ENCODE data around the gene AR. TPM values are rescaled to one million over a fixed set of nuclear protein-coding genes. Genes with fewer than 3 reads are reported as not detected.

The AR gene
- total RNA-seq, 2 donors from 2014 or later, result 2.9 to 8.2 TPM

DNA sequence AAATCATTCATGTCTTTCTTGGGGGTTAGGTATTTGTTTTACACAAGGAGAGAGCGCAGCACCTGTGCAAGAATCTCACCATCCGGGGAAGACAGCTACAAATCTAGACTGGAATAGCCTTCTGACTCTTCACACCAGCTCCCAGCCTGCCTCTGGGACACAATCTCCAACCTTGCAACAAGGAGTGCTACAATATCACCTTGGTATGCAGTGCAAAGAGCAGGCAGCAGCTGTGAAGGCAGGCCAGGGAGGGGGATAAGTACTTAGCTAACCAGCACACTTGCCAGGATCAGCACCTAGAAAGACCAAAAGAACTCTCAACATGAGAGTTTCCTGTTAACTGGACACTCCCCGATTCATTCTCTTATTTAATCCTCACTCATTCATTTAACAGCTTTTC is 235.3 kb downstream of the AR start:
- Histone ChIP-seq H3K27me3 (no peaks in the 10 kb centered on the region), H3K27ac (no peak overlapping the region), H3K4me1 (no peaks in the 10 kb centered on the region), H3K9me3 (no peaks in the 10 kb centered on the region), H3K36me3 (replicated peaks in 1 of 2; ENCODE audit: insufficient read depth in 1 of 2, low read depth in 2 of 2) (no peaks in the 10 kb centered on the region), H3K4me3 (no peak overlapping the region)
- TF ChIP-seq POLR2A (IDR thresholded peaks at IDR 0.05), result no peak
- TF ChIP-seq, protein P1, sequence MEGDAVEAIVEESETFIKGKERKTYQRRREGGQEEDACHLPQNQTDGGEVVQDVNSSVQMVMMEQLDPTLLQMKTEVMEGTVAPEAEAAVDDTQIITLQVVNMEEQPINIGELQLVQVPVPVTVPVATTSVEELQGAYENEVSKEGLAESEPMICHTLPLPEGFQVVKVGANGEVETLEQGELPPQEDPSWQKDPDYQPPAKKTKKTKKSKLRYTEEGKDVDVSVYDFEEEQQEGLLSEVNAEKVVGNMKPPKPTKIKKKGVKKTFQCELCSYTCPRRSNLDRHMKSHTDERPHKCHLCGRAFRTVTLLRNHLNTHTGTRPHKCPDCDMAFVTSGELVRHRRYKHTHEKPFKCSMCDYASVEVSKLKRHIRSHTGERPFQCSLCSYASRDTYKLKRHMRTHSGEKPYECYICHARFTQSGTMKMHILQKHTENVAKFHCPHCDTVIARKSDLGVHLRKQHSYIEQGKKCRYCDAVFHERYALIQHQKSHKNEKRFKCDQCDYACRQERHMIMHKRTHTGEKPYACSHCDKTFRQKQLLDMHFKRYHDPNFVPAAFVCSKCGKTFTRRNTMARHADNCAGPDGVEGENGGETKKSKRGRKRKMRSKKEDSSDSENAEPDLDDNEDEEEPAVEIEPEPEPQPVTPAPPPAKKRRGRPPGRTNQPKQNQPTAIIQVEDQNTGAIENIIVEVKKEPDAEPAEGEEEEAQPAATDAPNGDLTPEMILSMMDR (IDR thresholded peaks at IDR 0.05), result no peak
- DNase-seq, result no peak
- intact Hi-C loops (cut with DNase I), result no loop called here
- WGBS, 2 donors, result 56 to 66% methylated on average over 3 of the region's 3 CpGs
- ATAC-seq, result no peak

Data from body of pancreas (tissue), 4 donors.